Duodenal mucosa (tissue), 2 donors: Measurements from ENCODE around the gene PRR33.
A peak's percentile ranks its signal among the peaks of the same experiment; 100 is the strongest.

Experiments
- H3K27ac ChIP-seq: one replicate; pipeline ENCODE4 v1.7.0; 2013; ENCODE audit warnings: low read depth, low read length
- H3K27me3 ChIP-seq, 2 donors: one replicate each; pipeline ENCODE4 v1.7.0; 2013; ENCODE audit warnings: low read length in 2 of 2, control low read depth in 1 of 2; ENCODE audit not compliant: insufficient read depth in 2 of 2, control insufficient read depth in 1 of 2
- H3K36me3 ChIP-seq, 2 donors: one replicate each; pipeline ENCODE4 v1.7.0; 2013; ENCODE audit warnings: low read length in 2 of 2, control low read depth in 1 of 2; ENCODE audit not compliant: insufficient read depth in 2 of 2, control insufficient read depth in 1 of 2
- H3K4me1 ChIP-seq, 2 donors: one replicate each; pipeline ENCODE4 v1.7.0; 2013; ENCODE audit warnings: low read length in 2 of 2, control low read depth in 1 of 2; ENCODE audit not compliant: insufficient read depth in 2 of 2, control insufficient read depth in 1 of 2
- H3K4me3 ChIP-seq, 2 donors: one replicate each; pipeline ENCODE4 v1.7.0; 2013; ENCODE audit warnings: low read length in 2 of 2, low read depth in 1 of 2
- H3K9ac ChIP-seq, 2 donors: one replicate each; pipeline ENCODE4 v1.7.0; 2013; ENCODE audit warnings: low read length in 2 of 2, low read depth in 1 of 2
- H3K9me3 ChIP-seq, 2 donors: one replicate each; pipeline ENCODE4 v1.7.0; 2013; ENCODE audit warnings: low read length in 2 of 2, control low read depth in 1 of 2; ENCODE audit not compliant: control insufficient read depth in 1 of 2

Gene PRR33

DNA sequence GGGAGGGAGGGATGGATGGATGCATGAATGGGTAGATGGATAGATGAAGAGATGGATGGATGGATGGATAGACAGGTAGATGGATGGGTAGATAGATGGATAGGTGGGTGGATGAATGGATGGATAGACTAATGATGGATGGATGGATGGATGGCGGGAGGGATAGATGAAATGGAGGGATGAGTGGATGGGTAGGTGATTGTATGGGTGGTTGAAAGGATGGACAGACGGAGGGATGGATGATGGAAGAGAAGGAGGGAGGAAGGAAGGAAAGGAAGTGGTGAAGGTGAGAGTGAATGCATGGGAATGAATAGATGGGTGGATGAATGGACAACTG lies 24.1 kb upstream of the PRR33 start:
- Histone ChIP-seq H3K9ac (no peak overlapping the region), H3K4me3 (no peak overlapping the region), H3K27me3 (peaks cover 0 to 4% of the 10 kb centered on the region in 2 donors), H3K9me3 (no peaks in the 10 kb centered on the region), H3K36me3 (no peaks in the 10 kb centered on the region), H3K27ac (no peak overlapping the region), H3K4me1 (no peaks in the 10 kb centered on the region)

GRCh38 chr11:1913271-1914060 lies 21.8 kb upstream of the PRR33 start:
- Histone ChIP-seq H3K27me3 (peaks cover 0 to 4% of the 10 kb centered on the region in 2 donors), H3K4me3 (no peak overlapping the region), H3K4me1 (no peaks in the 10 kb centered on the region)

DNA sequence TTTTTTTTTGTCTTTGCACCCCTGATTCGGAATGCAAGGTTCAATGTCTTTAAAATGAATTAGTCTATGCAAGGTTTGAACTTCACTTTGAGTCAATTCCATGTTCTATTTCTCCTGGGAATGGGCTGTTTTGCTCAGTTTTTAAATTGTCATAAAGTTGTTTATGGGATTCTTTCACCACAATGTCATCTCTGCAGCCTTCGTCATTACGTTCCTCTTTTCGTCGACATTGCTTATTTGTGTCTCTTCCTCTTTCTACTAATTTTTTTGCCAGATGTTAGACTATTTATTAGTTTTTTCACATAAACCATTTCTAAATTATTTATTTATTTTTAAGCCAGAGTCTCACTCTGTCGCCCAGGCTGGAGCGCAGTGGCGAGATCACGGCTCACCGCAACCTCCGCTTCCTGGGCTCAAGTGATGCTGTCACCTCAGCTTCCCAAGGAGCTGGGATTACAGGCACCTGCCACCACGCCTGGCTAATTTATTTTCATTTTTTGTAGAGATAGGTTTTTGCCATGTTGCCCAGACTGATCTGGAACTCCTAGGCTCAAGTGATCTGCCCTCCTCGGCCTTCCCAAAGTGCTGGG lies 20.7 kb upstream of the PRR33 start:
- Histone ChIP-seq H3K36me3 (no peaks in the 10 kb centered on the region), H3K4me1 (no peaks in the 10 kb centered on the region), H3K4me3 (no peak overlapping the region), H3K9ac (no peak overlapping the region), H3K27ac (no peak overlapping the region), H3K27me3 (peaks cover 0 to 4% of the 10 kb centered on the region in 2 donors), H3K9me3 (no peaks in the 10 kb centered on the region)

More at GRCh38 chr11:1913271-1914060, 21.8 kb upstream of the PRR33 start:
- Histone ChIP-seq H3K9me3 (no peaks in the 10 kb centered on the region), H3K36me3 (no peaks in the 10 kb centered on the region), H3K9ac (no peak overlapping the region), H3K27ac (no peak overlapping the region)

- H3K4me3 ChIP-seq, result no peak overlapping the region
- no peak overlapping the region for H3K27ac ChIP-seq
- no peaks in the 10 kb centered on the region for H3K9me3 ChIP-seq
Observed at GRCh38 chr11:1909524-1909923, 17.8 kb upstream of the PRR33 start.

DNA sequence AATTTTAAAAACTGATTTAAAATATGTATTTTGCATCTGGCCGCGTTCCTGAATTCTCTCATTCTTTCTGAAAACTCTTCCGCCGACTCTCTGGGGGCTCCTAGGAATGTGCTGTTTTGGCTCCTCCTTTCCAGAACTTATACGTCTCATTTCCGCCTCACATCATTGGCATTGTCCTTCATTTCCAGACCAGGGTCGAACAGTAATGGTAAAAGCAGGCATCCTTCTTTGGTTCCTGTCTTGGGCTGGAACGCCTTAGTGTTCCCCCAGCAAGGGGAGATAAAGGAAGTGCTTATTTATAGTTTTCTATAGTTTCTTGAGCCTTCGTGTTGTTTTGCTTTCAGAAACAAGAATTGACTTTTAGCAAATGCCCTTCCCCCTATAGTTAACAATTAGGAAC lies 16.9 kb upstream of the PRR33 start:
- Histone ChIP-seq H3K36me3 (no peaks in the 10 kb centered on the region), H3K9me3 (no peaks in the 10 kb centered on the region), H3K27ac (no peak overlapping the region), H3K4me1 (no peaks in the 10 kb centered on the region), H3K27me3 (peaks cover 0 to 3% of the 10 kb centered on the region in 2 donors), H3K4me3 (no peak overlapping the region), H3K9ac (no peak overlapping the region)

More at GRCh38 chr11:1909524-1909923, 17.8 kb upstream of the PRR33 start:
- Histone ChIP-seq H3K36me3 (no peaks in the 10 kb centered on the region), H3K9ac (no peak overlapping the region), H3K4me1 (no peaks in the 10 kb centered on the region), H3K27me3 (peaks cover 0 to 8% of the 10 kb centered on the region in 2 donors)

- Histone ChIP-seq H3K27ac (no peak overlapping the region), H3K36me3 (no peaks in the 10 kb centered on the region), H3K4me3 (no peak overlapping the region), H3K27me3 (peaks cover 0 to 3% of the 10 kb centered on the region in 2 donors), H3K9ac (no peak overlapping the region), H3K4me1 (no peaks in the 10 kb centered on the region), H3K9me3 (no peaks in the 10 kb centered on the region)
Observed at GRCh38 chr11:1906611-1907423, 15.1 kb upstream of the PRR33 start.

DNA sequence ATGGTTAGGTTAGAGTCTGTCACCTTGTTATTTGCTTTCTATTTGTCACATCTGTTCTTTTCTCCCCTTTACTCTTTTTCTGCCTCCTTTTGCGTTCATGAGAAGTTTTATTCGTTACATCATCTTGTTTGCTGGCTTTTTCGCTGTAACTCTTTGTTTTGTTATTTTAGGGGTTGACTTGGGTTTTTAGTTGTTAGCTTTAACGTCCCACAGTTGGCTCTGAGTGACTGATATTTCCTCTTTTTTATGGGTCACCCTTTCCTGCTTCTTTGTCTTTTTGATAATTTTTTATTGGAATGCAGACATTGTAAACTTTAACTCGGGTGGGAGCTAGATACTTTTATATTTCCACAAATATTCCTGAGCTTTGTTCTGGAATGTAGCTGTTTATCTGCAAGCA lies 14.5 kb upstream of the PRR33 start:
- H3K4me3 ChIP-seq, result no peak overlapping the region
- H3K27me3 ChIP-seq, result peaks cover 0 to 3% of the 10 kb centered on the region in 2 donors
- H3K36me3 ChIP-seq, result no peaks in the 10 kb centered on the region
- no peak overlapping the region for H3K9ac ChIP-seq
- H3K9me3 ChIP-seq, result no peaks in the 10 kb centered on the region
- no peak overlapping the region for H3K27ac ChIP-seq
- no peaks in the 10 kb centered on the region for H3K4me1 ChIP-seq

DNA sequence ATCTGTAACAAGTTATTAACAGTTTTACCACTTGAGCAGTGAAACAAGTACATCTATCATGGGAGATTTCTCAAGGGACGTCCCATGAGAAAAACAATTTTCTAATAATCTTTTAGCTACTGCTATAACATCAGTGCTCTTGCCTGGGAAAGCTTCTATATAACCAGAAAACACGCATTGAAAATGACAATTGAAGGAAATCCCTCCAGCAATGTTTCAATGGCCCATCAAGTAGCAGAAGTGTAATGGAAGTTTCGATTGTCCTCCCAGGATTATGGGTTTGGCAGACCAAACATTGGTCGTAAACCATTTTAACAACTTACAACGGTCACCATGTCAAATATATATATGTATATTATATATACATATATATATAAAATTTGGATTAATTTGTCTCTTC lies 8.0 kb upstream of the PRR33 start:
- H3K27ac ChIP-seq, result no peak overlapping the region

DNA sequence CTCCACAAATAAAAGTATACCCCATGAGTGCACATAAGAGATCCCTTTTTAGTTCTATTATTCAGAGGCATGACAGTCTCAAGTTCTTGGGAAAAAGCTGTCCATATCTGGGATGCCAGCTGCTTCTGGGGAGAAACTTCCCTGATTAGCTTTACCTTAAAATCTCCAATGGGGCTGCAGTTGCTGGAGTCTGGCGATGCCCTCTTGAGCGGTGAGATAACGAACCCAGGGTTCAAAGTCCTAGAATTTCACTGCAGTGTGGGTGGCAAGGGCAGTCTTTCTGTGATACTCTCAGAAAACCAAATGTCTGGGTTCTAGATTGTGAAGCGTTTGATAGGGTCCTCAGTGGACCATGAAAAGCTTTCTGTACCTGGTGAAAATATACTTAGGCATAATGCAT lies 7.4 kb upstream of the PRR33 start:
- no peak overlapping the region for H3K9ac ChIP-seq
- no peaks in the 10 kb centered on the region for H3K9me3 ChIP-seq
- H3K36me3 ChIP-seq, result no peaks in the 10 kb centered on the region
- no peak overlapping the region for H3K27ac ChIP-seq
- no peaks in the 10 kb centered on the region for H3K4me1 ChIP-seq
- H3K4me3 ChIP-seq, result no peak overlapping the region
- no peaks in the 10 kb centered on the region for H3K27me3 ChIP-seq

More for the DNA sequence above, 8.0 kb upstream of the PRR33 start:
- no peaks in the 10 kb centered on the region for H3K36me3 ChIP-seq
- H3K9me3 ChIP-seq, result no peaks in the 10 kb centered on the region
- H3K4me1 ChIP-seq, result no peaks in the 10 kb centered on the region
- H3K27me3 ChIP-seq, result no peaks in the 10 kb centered on the region
- no peak overlapping the region for H3K9ac ChIP-seq
- H3K4me3 ChIP-seq, result no peak overlapping the region

GRCh38 chr11:1896923-1897322 lies 5.2 kb upstream of the PRR33 start:
- Histone ChIP-seq H3K27ac (no peak overlapping the region), H3K36me3 (no peaks in the 10 kb centered on the region), H3K27me3 (no peaks in the 10 kb centered on the region), H3K4me3 (peak overlapping the region in 1 of 2 donors; percentile 3), H3K9ac (no peak overlapping the region), H3K9me3 (no peaks in the 10 kb centered on the region), H3K4me1 (no peaks in the 10 kb centered on the region)
